OCI-LY3 (cell line): ENCODE measurements around the gene CD300LG.

Experiments
- EZH2phosphoT487 ChIP-seq: fragments of 200-600 bp; shearing (Covaris generic); IDR thresholded peaks from 2 replicates; pipeline ENCODE4 v1.6.1; 2018; ENCODE audit warnings: antibody characterized with exemption, mixed run types, low read depth
- TF ChIP-seq, protein P1 (sequence below): fragments of 200-600, 300-600 bp; sonication (generic); IDR thresholded peaks from 2 replicates; pipeline ENCODE4 v1.5.1; 2014; ENCODE audit warnings: antibody characterized with exemption, low read length, low read depth

DNA sequence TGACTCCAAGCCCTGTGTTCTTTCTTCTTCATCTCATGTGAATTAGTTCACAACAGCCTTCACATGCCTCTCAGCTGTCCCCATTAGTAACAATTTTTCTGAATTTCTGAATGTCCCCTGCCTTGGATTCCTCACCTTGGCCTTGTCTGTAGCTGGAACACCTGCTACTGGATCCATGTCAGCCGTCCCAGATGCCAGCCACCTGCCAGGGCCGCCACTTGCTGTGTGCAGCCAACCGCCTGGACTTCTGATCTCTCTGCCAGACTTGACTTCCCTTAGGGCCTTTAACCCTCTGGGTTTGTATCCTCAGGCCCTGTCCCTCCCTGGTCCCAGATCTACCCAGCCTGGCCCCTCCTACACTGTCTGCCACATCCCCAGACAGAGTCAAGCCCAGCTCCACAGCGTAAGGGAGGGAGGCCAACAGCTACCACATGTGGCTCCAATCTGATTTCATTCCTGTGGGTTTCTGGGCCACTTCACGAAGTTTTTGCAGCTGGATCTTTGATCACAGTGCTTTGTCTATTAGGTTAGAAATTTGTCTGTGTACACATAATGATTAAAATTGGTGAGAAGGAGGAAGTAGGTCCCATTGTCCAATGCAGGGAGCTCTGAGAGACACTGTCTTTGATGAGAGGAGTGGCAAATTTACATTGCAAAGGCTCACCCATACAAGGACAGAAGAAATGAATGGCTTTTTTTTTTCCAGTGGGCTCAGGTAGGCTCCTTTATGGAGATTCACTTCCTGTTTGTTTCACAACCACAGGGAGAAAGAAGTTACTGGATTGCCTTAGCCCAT is 45.1 kb downstream of the CD300LG start:
- TF ChIP-seq, protein P1, sequence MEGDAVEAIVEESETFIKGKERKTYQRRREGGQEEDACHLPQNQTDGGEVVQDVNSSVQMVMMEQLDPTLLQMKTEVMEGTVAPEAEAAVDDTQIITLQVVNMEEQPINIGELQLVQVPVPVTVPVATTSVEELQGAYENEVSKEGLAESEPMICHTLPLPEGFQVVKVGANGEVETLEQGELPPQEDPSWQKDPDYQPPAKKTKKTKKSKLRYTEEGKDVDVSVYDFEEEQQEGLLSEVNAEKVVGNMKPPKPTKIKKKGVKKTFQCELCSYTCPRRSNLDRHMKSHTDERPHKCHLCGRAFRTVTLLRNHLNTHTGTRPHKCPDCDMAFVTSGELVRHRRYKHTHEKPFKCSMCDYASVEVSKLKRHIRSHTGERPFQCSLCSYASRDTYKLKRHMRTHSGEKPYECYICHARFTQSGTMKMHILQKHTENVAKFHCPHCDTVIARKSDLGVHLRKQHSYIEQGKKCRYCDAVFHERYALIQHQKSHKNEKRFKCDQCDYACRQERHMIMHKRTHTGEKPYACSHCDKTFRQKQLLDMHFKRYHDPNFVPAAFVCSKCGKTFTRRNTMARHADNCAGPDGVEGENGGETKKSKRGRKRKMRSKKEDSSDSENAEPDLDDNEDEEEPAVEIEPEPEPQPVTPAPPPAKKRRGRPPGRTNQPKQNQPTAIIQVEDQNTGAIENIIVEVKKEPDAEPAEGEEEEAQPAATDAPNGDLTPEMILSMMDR = no peak
- TF ChIP-seq EZH2phosphoT487 = no peak
